Testis (tissue), 2 donors: ENCODE results near the gene SLCO3A1.

Experiments
- POLR2A ChIP-seq: fragments of 450-650 bp; IDR thresholded peaks from one replicate; pipeline ENCODE4 v1.6.1; 2017; ENCODE audit warnings: antibody characterized with exemption, mild to moderate bottlenecking, moderate library complexity
- TF ChIP-seq, protein P1 (sequence below), 3 experiments: fragments of 450-650 bp in 2 of 3; fragments of 200-600 bp in 1 of 3; sonication (generic) in 1 of 3; IDR thresholded peaks; one replicate each; pipeline ENCODE4 v1.5.1; 2016 to 2019; ENCODE audit warnings: antibody characterized with exemption in 3 of 3, mild to moderate bottlenecking in 2 of 3, moderate library complexity in 1 of 3

DNA sequence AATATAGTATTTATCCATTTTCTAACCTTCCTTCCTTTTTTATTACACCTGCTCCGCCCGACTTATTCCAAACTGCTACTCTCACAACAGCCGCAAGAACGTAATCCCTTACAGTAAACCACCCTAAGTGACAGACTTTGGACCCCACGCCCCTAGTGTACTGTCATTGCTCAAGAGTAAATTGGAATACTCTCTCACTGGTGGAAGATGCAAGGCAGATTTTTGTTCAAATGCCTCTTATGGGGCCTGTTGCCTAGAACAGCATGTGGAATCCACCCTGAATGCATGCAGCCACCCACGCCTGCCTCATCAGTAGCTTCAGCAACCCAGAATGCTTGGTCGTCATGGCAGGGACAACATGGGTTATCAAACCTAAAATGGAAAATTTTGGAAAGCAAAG lies 313.9 kb downstream of the SLCO3A1 start:
- TF ChIP-seq, protein P1, sequence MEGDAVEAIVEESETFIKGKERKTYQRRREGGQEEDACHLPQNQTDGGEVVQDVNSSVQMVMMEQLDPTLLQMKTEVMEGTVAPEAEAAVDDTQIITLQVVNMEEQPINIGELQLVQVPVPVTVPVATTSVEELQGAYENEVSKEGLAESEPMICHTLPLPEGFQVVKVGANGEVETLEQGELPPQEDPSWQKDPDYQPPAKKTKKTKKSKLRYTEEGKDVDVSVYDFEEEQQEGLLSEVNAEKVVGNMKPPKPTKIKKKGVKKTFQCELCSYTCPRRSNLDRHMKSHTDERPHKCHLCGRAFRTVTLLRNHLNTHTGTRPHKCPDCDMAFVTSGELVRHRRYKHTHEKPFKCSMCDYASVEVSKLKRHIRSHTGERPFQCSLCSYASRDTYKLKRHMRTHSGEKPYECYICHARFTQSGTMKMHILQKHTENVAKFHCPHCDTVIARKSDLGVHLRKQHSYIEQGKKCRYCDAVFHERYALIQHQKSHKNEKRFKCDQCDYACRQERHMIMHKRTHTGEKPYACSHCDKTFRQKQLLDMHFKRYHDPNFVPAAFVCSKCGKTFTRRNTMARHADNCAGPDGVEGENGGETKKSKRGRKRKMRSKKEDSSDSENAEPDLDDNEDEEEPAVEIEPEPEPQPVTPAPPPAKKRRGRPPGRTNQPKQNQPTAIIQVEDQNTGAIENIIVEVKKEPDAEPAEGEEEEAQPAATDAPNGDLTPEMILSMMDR (IDR thresholded peaks at IDR 0.05), result no peak
- TF ChIP-seq POLR2A, result no peak
